Caco-2 (cell line): Measurements from ENCODE around the gene GALT. TPM values are rescaled to one million over a fixed set of nuclear protein-coding genes. Genes with fewer than 3 reads are reported as not detected.

Experiments used
- BruUV-seq: library from RNA; stranded (reverse); fragments of 400-500 nt; replicated peaks from 2 replicates; lab custom pipeline; 2021; lab: Mats Ljungman, UMichigan
- CTCF ChIA-PET: fragments of 300-600 bp; sonication (Branson Sonifier 250); formaldehyde crosslinking; loops from one replicate; lab custom pipeline; 2022; ENCODE audit warnings: antibody characterized with exemption; lab: Charles Lee
- POLR2A ChIA-PET: fragments of 300-600 bp; sonication (Branson Sonifier 250); formaldehyde crosslinking; loops from one replicate; lab custom pipeline; 2022; ENCODE audit warnings: antibody characterized with exemption; lab: Charles Lee
- DNase-seq, 2 experiments: peaks; one replicate each; pipeline versions ENCODE4 v3.0.0 to v3.0.0-alpha.2; 2020 to 2022
- H3K27me3 ChIP-seq: replicated peaks from 2 replicates; pipeline ENCODE4 v1.6.0; 2011; ENCODE audit warnings: low read length; ENCODE audit not compliant: control insufficient read depth, insufficient read depth
- H3K36me3 ChIP-seq: 2 replicates; pipeline ENCODE4 v1.5.1; 2011; ENCODE audit warnings: low read length; ENCODE audit not compliant: control insufficient read depth, insufficient read depth
- H3K4me1 ChIP-seq: fragments of 250-450 bp; sonication (Bioruptor Pico); 2 replicates; pipeline ENCODE4 v1.5.1; 2020; ENCODE audit warnings: mild to moderate bottlenecking
- H3K4me3 ChIP-seq: 2 replicates; pipeline ENCODE4 v1.5.1; 2011; ENCODE audit warnings: low read depth, mild to moderate bottlenecking, control low read depth, low read length
- H3K9me3 ChIP-seq: fragments of 250-450 bp; sonication (Bioruptor Pico); 2 replicates; pipeline ENCODE4 v1.5.1; 2020; ENCODE audit warnings: mild to moderate bottlenecking, moderate library complexity
- H3K27ac Mint-ChIP-seq: one replicate; pipeline ENCODE4 v1.8.0; 2022; ENCODE audit warnings: mixed read lengths; ENCODE audit not compliant: unreplicated experiment
- H3K27me3 Mint-ChIP-seq: one replicate; pipeline ENCODE4 v1.8.0; 2022; ENCODE audit warnings: mixed read lengths; ENCODE audit not compliant: insufficient read depth, unreplicated experiment
- H3K36me3 Mint-ChIP-seq: one replicate; pipeline ENCODE4 v1.8.0; 2022; ENCODE audit warnings: mild to moderate bottlenecking, mixed read lengths; ENCODE audit not compliant: insufficient read depth, unreplicated experiment
- H3K4me1 Mint-ChIP-seq: one replicate; pipeline ENCODE4 v1.8.0; 2022; ENCODE audit warnings: low read depth, mixed read lengths; ENCODE audit not compliant: unreplicated experiment
- H3K4me3 Mint-ChIP-seq: one replicate; pipeline ENCODE4 v1.8.0; 2022; ENCODE audit warnings: mild to moderate bottlenecking, moderate library complexity, mixed read lengths; ENCODE audit not compliant: unreplicated experiment
- H3K9me3 Mint-ChIP-seq: one replicate; pipeline ENCODE4 v1.8.0; 2022; ENCODE audit warnings: mixed read lengths; ENCODE audit not compliant: unreplicated experiment
- CTCF ChIP-seq, 2 experiments: fragments of 200-600 bp in 1 of 2; IDR thresholded peaks; 1 replicate in 1 of 2; 2 replicates in 1 of 2; pipeline versions ENCODE4 v1.5.1 to v1.8.0; 2011 to 2022; ENCODE audit warnings: antibody characterized with exemption in 1 of 2, control low read depth in 1 of 2, inconsistent platforms in 1 of 2, low read depth in 1 of 2, low read length in 1 of 2, mild to moderate bottlenecking in 1 of 2, moderate library complexity in 1 of 2; ENCODE audit not compliant: insufficient read depth in 1 of 2, severe bottlenecking in 1 of 2, unreplicated experiment in 1 of 2
- intact Hi-C: fragments of 100-400 bp; cut with micrococcal nuclease; formaldehyde crosslinking; loops from one replicate; pipeline ENCODE4 v1.10.0; 2022; ENCODE audit not compliant: unreplicated experiment
- total RNA-seq: library from RNA; stranded (reverse); gene quantifications from 2 replicates; pipeline ENCODE4 v1.2.3, GENCODE V29; 2022

GALT gene
- total RNA-seq, 1 experiment from 2014 or later, result 50.1 TPM

GRCh38 chr9:34691936-34692315, 45.5 kb downstream of the GALT start:
- ChIA-PET CTCF (interaction anchor here (0.6 to 0.7 kb wide), 2 partner anchors 58 to 102 kb away, joined by 5 read pairs; partner anchors contain the start of gene CNTFR), POLR2A (no interaction called here)
- peaks cover 4% of the 10 kb centered on the region; the same call in 1 of the 2 replicates for H3K4me1 ChIP-seq
- Mint-ChIP-seq H3K27me3 (peaks cover 3% of the 10 kb centered on the region), H3K9me3 (no peaks in the 10 kb centered on the region), H3K4me1 (peaks cover 6% of the 10 kb centered on the region), H3K27ac (no peak overlapping the region), H3K4me3 (no peak overlapping the region), H3K36me3 (no peaks in the 10 kb centered on the region)
- no TSS peak for BruUV-seq
- intact Hi-C loops, result no loop called here
- no peak for TF ChIP-seq CTCF (IDR thresholded peaks at IDR 0.05; ENCODE audit: insufficient read depth in 1 of 2, low read depth in 1 of 2, low read length in 1 of 2, severe bottlenecking in 1 of 2, unreplicated experiment in 1 of 2)
- no peaks in the 10 kb centered on the region for H3K27me3 ChIP-seq
- H3K9me3 ChIP-seq, result no peaks in the 10 kb centered on the region
- no peak for DNase-seq
- no peak overlapping the region for H3K4me3 ChIP-seq
- H3K36me3 ChIP-seq, result no peaks in the 10 kb centered on the region

- H3K4me1 ChIP-seq, result peaks cover 1% of the 10 kb centered on the region; the same call in 1 of the 2 replicates
- H3K4me1 Mint-ChIP-seq, result peaks cover 2% of the 10 kb centered on the region
- no peak for TF ChIP-seq CTCF (IDR thresholded peaks at IDR 0.05; ENCODE audit: insufficient read depth in 1 of 2, low read depth in 1 of 2, low read length in 1 of 2, severe bottlenecking in 1 of 2, unreplicated experiment in 1 of 2)
- H3K9me3 Mint-ChIP-seq, result no peaks in the 10 kb centered on the region
- no peaks in the 10 kb centered on the region for H3K9me3 ChIP-seq
- ChIA-PET POLR2A (no interaction called here), CTCF (interaction anchor here (0.8 kb wide), 1 partner anchor 9 kb away, joined by 3 read pairs; no protein-coding TSS in a partner anchor)
- no peaks in the 10 kb centered on the region for H3K36me3 Mint-ChIP-seq
- no peak overlapping the region for H3K4me3 Mint-ChIP-seq
- no peaks in the 10 kb centered on the region for H3K27me3 ChIP-seq
- peaks cover 3% of the 10 kb centered on the region for H3K27me3 Mint-ChIP-seq
- H3K36me3 ChIP-seq, result no peaks in the 10 kb centered on the region
- no peak for DNase-seq
- intact Hi-C loops, result no loop called here
- H3K27ac Mint-ChIP-seq, result no peak overlapping the region
- H3K4me3 ChIP-seq, result no peak overlapping the region
- BruUV-seq, result no TSS peak
Observed at GRCh38 chr9:34693560-34693959, 47.1 kb downstream of the GALT start.

- TF ChIP-seq CTCF (IDR thresholded peaks at IDR 0.05; ENCODE audit: insufficient read depth in 1 of 2, low read depth in 1 of 2, low read length in 1 of 2, severe bottlenecking in 1 of 2, unreplicated experiment in 1 of 2), result no peak
- H3K9me3 ChIP-seq, result no peaks in the 10 kb centered on the region
- H3K27me3 ChIP-seq, result no peaks in the 10 kb centered on the region
- intact Hi-C loops, result no loop called here
- ChIA-PET CTCF (no interaction called here), POLR2A (no interaction called here)
- no peak overlapping the region for H3K4me3 ChIP-seq
- DNase-seq, result no peak
- H3K4me3 Mint-ChIP-seq, result no peak overlapping the region
- H3K9me3 Mint-ChIP-seq, result no peaks in the 10 kb centered on the region
- no peaks in the 10 kb centered on the region for H3K4me1 ChIP-seq
- peaks cover 4% of the 10 kb centered on the region for H3K27me3 Mint-ChIP-seq
- no TSS peak for BruUV-seq
- H3K4me1 Mint-ChIP-seq, result no peaks in the 10 kb centered on the region
- H3K27ac Mint-ChIP-seq, result no peak overlapping the region
- H3K36me3 ChIP-seq, result no peaks in the 10 kb centered on the region
- no peaks in the 10 kb centered on the region for H3K36me3 Mint-ChIP-seq
Observed at GRCh38 chr9:34694811-34695210, 48.3 kb downstream of the GALT start.

Other genes with a start within 250 kb of the GALT start
- 13.4 and 14.7 TPM in 2 replicates for gene FAM219A, start 188.1 kb upstream of the GALT start, total RNA-seq
- 0.52 and 0.67 TPM in 2 replicates for gene DNAI1, start 187.9 kb upstream of the GALT start, total RNA-seq
- 1.00 and 2.1 TPM in 2 replicates for gene ENHO, start 123.7 kb upstream of the GALT start, total RNA-seq
- gene CNTFR, start 57.0 kb upstream of the GALT start, total RNA-seq, result 0.26 and 0.39 TPM in 2 replicates
- 26.2 and 27.4 TPM in 2 replicates for gene RPP25L, start 34.6 kb upstream of the GALT start, total RNA-seq
- gene DCTN3, start 26.2 kb upstream of the GALT start, total RNA-seq, result 66.1 and 70.0 TPM in 2 replicates
- not detected in 2 replicates for gene ARID3C, start 17.6 kb upstream of the GALT start, total RNA-seq
- gene SIGMAR1, start 8.9 kb upstream of the GALT start, total RNA-seq, result 102 and 103 TPM in 2 replicates
- 5.6 and 7.1 TPM in 2 replicates for gene IL11RA, start 5.5 kb downstream of the GALT start, total RNA-seq
- gene CCL27, start 16.0 kb downstream of the GALT start, total RNA-seq, result not detected in 2 replicates
- gene CCL19, start 44.6 kb downstream of the GALT start, total RNA-seq, result not detected in 2 replicates
- gene CCL21, start 63.5 kb downstream of the GALT start, total RNA-seq, result not detected in 2 replicates